Measurements from ENCODE around the gene PPIF.

PPIF gene

GRCh38 chr10:79376078-79376628 is 28.9 kb downstream of the PPIF start:
- DNase-seq: no peak

GRCh38 chr10:79376751-79377556 is 29.7 kb downstream of the PPIF start:
- no peak for DNase-seq

DNA sequence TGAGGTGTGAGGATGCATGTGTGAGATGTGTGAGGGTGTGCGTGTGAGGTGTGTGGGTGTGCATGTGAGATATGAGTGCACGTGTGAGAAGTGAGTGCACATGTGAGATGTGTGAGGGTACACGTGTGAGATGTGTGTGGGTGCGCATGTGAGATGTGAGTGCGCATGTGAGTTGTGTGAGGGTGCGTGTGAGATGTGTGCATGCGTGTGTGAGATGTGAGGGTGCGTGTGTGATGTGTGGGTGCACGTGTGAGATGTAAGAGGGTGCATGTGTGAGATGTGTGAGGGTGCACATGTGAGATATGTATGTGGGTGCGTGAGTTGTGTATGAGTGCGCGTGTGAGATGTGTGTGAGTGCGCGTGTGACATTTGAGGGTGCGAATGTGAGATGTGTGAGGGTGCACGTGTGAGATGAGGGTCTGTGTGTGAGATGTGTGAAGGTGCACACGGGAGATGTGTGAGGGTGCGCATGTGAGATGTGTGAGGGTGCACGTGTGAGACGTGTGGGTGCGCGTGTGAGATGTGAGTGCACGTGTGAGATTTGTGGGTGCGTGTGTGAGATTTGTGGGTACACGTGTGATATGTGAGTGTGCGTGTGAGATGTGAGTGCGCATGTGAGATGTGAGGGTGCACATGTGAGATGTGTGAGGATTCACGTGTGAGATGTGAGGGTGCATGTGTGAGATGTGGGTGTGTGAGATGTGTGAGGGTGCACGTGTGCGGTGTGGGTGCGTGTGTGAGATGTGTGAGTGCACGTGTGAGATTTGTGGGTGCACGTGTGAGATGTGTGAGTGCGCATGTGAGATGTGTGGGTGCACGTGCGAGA is 30.5 kb downstream of the PPIF start:
- no peak for DNase-seq

GRCh38 chr10:79378383-79378646 is 31.0 kb downstream of the PPIF start:
- no peak for DNase-seq

DNA sequence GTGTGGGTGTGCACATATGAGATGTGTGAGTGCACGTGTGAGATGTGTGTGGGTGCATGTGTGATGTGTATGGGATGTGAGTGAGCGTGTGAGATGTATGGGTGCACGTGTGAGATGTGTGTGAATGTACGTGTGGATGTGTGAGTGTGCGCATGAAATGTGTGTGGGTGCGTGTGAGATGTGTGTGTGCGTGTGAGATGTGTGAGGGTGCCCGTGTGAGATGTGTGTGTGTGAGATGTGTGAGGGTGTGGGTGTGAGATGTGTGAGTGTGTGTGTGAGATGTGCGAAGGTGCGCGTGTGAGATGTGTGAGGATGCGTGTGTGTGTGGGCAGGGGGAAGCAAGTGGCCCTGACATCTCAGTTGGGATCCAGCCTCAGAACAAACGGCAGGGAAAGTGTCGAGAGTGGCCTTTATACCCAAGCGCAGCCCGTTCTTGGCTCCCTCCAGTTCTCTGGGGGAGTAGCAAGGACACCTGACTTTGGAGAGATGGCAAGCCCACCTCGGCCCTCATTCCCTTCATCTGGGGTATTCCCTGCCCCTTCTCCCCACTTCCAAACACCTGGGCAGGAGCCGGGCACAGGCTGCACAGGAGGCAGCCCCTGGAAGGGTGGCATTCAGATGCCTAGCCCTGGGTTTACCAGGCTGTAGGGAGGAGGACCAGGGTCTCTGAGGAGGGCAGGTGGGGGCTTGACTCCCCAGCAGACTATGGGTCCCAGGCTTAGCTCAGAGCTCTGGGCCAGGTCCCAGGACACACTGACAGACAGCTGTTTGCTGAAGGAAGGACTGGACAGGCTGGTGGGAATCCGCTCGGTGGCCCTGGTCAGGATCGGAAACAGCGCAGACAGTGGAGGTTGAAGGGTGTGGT is 31.6 kb downstream of the PPIF start:
- DNase-seq: no peak

DNA sequence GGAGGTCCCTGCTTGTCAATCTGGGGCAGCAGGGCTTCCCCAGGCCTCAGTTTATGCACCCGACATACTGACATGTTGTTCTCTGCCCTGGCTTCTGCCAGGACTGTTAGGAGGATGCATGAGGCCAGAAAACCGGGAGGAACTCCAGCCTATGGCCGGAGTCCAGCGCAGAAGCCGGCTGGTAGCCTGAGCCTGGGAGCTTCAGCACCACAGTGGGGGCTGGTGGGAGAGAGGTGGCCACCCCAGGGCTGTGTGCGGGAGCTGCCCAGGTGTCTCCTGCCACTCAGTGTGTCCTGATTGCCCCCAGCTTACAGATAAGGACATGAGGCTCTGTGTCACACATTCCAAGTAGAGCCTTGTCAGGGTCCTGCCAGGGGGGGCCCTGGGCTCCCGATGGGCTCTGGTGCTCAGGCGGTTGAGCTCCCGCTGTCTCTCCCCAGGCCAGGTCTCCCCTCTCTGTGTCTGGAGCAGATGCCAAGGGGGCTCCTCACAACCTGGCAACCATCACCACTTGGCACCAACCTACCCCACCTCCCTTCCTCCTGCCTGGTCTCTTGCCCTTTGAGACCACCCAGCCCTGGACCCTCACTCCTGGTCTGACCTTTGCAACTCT is 32.3 kb downstream of the PPIF start:
- DNase-seq: no peak

GRCh38 chr10:79380125-79380945 is 33.1 kb downstream of the PPIF start:
- no peak for DNase-seq

DNA sequence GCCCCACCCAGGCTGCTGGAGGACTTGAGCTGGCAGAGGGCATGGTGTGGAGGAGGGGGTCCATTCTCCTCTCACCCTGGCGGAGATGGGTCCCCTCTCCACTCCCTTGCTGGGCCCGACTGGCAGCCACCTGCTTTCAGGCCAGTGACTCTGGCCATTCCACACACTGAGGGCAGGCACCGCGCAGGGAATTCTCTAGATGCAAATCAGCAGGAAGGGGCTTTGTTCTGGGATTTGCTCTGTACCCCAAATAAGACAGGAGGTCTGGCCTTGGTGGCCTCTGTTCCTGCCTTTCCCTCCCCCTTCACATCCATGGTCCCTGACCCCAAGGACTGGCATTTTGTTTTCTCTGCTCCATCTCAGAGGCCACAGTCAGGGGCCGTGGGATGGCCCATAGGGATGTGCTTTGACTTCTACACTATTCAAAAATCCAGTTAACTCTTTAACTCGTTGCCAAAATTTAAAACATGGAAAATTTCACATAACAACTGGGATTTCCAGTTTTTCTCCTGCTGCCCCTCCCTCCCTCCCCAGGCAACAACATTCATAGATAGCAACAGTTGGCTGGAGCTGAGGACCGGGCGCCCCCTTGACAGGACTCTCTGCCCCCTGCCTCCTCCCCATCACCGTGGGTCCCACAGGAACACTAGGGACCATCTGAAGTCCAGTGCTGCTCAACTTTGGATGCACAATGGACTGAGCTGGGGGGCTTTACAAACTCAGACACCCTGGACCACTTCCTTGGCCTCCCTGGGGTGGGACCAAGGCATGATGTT is 33.9 kb downstream of the PPIF start:
- no peak for DNase-seq

DNA sequence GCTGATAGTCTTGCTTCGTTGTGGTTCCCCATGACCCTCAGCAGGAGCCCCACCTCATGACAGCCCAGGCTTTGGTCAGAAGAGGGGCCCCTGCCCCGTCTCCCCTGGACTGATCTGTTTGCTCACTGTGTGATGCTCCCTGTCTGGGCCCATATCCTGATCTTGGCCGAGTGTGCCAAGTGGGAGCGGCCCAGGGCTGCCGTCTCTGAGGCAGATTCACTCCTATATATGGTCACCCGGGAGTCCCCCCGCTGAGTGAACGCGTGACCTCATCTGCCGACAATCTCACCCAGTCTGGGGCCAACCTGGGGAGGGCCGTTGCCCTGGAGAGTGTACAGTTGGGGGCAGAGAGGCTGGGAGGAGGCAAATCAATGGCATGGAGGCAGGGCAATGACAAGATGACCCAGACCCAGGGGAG is 34.5 kb downstream of the PPIF start:
- DNase-seq: no peak

DNA sequence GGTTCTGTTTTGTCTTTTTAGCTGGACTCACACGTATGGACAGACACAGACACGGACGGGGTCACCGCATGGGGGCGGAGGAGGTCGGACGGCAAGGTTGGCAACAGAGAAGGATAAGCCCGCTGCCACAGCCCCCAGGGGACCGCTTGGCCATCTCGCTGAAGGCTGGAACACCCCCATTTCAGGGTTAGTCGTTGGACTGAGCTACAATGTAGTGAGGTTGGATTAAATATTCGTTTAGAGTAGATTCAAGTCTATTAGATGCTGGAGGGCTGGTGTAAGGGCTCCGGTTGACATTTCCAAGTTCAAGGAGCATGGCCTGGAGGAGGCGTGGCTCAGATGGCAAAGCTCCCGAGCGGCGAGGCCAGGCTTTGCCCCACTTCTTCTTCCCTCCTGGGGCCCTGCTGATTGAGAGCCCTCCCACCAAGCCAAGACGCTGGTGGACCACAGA is 35.2 kb downstream of the PPIF start:
- no peak for DNase-seq

- DNase-seq: no peak
Measured at GRCh38 chr10:79383974-79384606, 36.8 kb downstream of the PPIF start.

DNA sequence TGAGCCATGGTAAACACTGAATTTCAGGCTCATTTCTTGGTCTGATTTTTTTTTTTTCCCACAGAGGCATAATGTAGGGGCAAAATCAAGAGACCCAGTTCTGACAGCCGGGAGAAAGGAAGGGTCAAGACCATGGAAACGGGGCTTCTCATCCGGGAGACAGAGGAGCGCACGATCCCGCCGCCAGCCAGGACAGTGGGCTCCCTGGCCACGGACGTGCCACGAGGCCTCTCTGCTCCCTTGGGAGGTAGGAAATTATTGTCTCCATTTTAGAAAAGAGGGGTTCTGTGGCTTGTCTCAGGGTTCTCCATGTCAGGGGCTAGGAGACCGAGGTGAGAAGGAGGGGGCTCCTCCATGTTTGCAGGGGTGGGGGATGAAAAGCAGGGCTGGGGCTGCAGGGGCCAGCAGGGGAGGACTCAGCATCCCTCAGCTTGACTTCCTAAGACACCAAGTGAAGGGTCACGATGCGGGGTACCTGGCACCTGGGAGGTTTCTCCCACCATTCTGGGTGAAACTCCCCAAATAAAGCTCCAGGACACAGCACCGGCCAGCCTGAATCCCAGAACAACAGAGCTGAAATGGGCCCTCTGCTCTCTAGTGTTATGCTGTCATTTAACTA is 37.6 kb downstream of the PPIF start:
- DNase-seq: no peak

DNA sequence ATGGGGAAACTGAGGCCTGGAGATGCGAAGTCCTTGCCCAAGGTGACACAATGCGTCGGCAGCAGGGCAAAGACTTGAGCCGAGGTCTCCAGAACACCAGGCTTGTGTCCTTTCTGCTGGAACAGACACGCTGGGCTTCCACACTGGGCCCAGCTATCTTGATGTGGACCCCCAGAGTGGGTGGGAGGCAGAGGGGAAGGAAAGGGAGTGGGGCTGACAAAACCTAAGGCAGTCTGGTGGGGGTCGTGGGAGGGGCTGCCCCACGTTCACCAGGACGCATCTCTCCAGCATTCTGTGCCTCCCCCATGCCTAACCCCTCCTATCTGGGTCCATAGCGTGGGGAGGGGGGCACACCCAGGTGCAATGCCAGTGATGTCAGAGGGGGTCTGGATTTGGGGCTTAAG is 38.1 kb downstream of the PPIF start:
- no peak for DNase-seq

DNA sequence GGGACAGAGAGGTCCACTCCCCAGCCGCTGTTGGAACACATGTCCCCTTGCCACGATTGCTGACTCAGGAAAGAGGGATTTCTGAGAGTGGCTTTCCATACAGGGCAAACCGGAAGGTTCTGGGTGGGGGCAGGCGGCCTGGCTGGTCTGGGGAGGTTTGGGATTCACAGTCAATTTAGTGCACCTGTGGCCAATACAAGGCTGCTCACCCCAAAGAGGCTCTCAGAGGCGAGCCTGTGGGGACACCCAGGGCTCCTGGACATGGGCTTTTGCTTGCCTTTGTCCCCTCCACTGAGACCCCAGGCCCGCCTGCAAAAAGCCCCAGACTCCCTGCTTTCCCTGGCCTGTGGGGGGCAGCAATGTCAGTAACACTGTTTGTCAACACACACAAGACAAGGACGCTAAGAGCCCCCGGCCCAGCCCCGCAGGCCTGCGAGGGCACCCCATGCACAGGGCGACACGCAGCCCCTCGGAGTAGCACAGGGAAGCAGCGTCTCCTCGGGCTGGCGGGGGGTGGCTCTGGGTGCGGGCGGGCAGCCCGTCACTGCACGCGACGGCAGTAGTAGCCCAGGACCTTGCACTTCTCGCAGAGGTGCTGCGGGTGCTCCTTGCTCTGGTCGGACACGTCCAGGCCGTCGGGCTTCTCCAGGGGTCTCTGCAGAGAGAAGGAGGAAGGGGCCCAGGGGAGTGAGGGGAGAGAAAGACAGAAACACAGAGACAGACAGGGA is 38.7 kb downstream of the PPIF start:
- no peak for DNase-seq

DNA sequence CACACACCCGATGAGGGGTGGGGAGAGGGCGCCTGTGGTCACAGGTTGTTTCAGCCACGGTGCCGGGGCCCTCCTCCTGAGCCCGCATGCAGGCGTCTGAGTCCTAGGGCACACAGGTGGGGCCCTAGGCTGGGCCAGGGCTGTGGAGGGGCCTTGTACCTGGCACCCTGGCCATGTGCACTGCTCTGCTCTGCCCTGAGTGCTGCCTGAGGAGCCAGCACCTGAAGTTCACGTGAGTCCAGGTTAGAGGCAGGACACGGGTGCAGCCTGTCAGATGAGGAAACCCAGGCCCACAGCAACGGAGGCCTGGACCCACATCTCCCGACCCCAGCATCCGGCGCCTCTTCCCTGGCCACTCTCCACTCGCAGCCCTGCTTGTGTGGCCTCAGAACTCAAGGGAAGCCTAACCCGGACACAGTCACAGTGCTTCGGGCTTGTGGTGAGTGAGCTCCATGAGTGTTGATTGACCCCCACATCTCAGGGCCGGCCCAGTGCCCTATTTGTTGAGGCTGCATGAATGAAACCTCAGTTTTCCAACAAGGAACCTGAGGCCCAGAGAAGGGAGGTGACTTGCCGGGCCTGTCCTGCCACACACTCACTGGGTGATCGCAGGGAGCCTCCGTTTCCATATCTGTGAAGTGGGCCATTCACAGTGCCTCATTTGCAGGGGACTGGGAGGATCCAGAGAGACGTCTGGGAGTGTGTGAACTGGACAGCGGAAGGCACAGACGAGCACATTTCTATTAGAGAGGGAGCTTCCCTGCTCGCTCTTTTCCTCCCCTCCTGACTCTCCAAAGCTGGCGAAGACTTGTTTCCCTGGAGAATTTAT is 39.6 kb downstream of the PPIF start:
- no peak for DNase-seq

DNA sequence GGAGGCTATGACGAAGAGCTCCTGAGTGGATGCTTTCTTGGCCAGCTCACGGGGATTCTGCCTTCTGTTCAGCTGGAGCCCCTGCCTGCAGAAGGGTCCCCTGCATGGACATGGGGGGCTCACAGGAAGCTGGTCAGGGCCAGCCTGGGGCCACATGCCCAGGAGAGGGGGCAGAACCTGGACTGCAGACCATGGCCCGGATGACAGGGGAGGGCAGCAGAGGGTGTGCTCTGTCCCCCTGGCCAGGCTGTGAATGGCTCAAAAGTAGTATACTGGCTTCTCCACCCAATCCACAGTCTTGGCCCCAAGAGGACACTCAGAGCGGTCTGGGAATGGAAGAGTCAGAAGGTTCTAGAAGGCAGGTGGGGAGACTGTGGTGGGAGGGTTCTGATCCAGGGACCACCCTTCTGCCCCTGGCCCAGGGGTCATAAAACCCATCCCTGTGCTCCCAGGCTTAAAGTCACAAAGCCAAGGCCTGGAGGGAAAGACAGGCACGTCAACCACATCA is 40.3 kb downstream of the PPIF start:
- no peak for DNase-seq

DNA sequence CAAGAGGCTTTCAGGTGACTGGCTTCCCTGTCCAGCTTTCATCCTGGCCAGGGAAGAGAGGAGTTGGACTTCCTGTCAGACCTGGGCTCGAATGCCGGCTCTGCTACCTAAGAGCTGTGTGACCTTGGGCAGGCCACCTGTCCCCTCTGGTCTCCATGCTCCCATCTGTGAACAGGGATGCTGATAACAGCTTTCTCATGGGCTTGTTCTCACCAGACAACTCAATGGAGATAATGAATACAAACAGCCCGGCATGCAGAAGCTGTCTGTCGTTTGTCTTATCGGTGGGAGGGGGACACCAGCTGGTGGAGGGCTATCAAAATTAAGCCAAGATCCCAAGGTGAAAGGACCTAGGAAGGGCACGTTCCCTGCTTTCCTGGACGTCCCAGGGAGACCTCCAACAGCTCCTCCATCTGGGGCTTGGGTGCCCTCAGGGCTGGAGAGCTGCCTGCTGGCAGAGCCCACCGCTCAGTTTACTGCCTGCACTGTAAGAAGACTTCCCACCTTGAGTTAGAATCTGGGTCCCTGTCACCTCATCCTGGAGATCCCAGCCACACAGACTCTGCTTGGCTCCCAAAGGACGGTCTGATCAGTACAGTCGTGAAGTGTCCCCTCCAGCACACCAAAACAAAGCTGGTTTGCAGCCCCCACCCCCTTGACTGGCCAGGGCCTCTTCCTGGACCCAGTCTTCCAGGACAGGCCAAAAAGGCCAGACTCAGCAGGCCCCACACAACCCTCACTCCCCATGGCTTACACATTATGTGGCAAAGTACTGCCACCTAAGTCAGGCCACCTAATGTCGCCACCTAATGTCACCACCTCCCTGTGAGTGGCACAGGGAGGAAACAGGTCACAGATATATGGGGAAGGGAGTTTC is 40.9 kb downstream of the PPIF start:
- no peak for DNase-seq

Measured in NCI-H1436 treated with DMSO at 0.1 percent for 48 hours (cell line).